GM21528 (cell line): ENCODE results near the gene RHBG.

Experiments used
- ATAC-seq: cut with Tn5 transposase; IDR thresholded peaks from one replicate; pipeline ENCODE4 v1.9.1; 2021; ENCODE audit warnings: mild to moderate bottlenecking, moderate library complexity; ENCODE audit not compliant: unreplicated experiment, low FRiP score

Gene RHBG

DNA sequence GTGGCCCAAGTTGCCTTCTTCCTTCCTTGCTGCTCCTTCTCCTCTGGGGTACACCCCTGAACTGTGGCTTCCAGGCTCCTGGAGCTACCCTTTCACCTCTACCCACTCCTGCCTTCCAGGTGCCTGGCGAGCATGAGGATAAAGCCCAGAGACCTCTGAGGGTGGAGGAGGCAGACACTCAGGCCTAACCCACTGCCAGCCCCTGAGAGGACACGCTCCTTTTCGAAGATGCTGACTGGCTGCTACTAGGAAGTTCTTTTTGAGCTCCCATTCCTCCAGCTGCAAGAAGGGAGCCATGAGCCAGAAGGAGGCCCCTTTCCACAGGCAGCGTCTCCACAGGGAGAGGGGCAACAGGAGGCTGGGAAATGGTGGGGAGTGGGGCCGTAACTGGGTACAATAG lies 15.6 kb downstream of the RHBG start:
- ATAC-seq, result no peak

DNA sequence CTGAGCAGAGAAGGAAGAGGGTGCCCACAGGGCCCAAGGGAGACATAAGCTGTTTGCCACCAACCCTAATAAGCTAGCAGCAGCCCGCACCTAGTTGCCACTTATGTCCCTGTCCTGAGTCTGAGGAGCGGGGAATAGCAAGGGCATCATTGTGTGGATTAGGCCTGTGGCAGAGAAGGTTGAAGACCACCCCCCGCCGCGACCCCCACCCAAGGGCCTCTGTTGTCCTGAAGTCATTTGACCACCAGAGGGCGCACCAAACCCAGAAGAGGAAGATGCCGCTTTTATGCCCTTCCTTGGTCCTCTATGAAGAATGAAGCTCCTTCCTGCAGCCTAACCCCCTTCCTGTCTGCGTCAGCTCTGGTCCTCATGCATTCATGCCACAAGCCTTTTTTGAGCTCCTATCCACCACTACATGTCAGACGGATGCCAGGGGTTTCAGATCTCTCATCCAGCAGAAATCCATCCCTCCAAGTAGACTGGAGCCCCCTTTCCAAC lies 16.6 kb downstream of the RHBG start:
- no peak for ATAC-seq

DNA sequence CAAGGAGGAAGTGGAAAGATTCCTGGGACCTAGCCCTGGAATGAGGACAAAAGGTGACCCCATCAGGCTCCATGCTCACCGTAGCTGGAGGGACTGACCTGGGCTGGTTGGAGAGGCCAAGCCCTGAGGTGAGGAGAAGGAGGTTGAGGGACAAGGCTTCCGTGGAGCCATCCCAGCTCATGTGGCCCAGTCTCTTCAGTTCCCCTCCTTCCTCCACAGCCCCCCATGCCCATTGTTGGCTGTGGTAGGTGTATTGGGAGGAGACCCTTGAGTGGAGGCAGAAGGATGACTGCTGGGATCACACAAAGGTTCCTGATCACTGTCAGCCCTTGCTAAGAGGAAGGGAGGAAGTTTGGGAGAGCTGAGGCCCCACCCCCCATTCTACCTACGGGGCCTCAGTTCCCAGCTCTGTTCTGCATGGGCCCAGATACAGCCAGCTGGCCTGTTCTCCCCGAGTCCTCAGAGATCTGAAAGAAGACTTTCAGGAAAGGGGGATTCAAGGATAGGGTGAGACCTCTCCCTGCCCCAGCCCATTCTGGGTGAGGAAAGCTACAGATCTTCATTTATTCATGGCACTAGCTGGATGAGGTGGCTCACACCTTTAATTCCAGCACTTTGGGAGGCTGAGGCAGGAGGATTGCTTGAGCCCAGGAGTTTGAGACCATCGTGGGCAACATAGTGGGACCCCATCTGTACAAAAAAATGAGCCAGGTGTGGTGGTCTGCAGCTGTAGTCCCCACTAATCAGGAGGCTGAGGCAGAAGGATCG lies 17.3 kb downstream of the RHBG start:
- ATAC-seq, result no peak

GRCh38 chr1:156386949-156387869 lies 18.2 kb downstream of the RHBG start:
- ATAC-seq, result no peak

GRCh38 chr1:156387870-156388173 lies 18.8 kb downstream of the RHBG start:
- no peak for ATAC-seq

GRCh38 chr1:156388174-156389137 lies 19.4 kb downstream of the RHBG start:
- ATAC-seq, result no peak

- ATAC-seq, result no peak
These were observed 20.3 kb downstream of the RHBG start for GRCh38 chr1:156389311-156389710.

DNA sequence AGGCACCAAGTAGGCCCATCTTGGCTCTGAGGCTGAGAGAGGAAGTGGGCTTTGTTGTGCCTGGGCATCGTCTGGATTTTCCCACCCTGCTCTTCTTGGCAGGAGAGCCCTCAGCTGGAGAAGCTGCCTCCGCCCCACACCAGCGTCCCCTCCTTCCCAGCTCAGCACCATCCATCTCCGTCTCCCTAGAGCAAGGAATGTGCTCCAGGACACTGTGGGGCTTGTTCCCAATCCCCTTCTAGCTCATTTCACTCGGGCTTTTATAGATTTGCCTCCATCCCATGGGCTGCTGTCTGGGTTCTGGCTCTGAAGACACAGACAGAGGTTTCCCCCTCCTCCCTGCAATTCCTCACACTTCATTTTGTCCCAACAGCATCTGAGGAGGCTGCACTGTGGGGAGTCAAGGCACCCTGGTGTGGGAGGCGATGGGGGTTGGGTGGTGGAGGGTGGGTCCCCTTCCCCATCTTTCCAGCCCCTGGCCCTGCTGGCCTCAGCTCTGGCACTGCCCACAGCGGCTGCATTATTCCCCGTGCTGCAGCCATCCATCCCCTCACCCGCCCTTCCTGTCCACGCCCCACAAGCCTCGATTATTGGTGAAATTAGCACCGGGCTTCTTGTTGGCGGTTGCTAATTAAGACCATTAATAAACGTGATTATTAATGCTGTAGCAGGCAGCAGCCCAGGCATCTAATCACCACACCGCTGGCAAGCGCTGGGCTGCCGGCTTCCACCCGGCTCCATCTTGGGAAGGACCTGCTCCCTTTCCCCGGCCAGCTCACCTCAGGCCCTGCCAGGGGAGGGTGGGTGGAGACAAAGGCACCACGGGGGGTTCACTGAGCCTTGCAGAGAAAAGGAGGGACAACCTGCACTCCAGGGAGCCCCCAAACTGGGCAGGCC lies 21.7 kb downstream of the RHBG start:
- no peak for ATAC-seq

DNA sequence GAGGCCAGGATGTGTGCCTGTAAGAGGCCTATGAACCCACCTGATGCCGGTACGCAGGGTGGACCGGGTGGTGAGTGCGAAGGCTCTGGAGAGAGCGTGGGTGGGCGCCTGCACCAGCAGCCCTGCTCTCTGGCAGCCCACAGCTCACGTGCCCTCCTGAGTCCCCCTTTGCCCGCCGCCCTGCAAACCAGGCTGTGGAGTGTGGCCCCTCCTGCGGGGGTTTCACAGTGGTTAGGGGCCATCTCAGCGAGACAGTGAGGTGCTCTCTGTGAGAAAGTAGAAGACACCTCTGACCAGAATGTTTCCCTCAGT lies 22.3 kb downstream of the RHBG start:
- no peak for ATAC-seq

- no peak for ATAC-seq
These were observed 22.7 kb downstream of the RHBG start for GRCh38 chr1:156391701-156392100.

DNA sequence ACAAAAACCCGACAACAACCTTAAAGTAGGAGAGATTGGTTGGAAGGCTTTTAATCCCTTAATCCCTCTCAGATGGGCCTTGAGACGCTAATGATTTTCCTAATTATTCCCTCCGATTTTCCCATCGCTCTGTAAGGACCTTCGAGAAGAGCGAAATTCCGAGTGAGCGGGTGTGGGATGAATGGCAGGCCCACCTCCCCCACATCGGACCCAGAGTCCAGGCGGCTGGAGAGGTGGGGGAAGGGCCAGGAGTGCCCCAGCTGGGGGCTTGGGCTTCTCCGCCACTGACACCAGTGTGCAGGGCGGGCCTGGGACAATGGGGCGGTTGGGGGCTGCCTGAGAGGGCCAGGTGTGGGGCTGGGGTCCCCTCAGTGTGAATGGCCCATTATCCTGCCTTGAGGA lies 23.4 kb downstream of the RHBG start:
- no peak for ATAC-seq

DNA sequence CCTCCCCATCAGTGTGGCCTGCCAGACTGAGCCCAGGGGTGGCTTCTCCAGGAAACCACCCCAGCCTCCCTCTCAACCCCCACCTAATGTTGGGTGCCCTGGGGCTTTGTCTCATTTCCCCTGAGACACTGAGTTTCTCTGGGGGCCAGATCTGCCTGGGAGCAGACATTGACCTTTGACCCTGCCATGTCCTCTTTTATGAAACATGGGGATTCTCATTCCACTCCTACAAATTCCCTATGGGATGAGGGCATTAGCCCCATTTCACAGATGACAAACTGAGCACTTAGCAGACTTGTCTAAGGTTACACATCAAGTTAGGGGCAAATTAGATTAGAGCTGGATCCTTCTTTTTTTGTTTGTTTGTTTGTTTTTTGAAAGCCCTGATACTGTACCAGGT lies 24.1 kb downstream of the RHBG start:
- ATAC-seq, result no peak

- ATAC-seq, result no peak
These were observed 25.1 kb downstream of the RHBG start for GRCh38 chr1:156394082-156394481.

- ATAC-seq, result no peak
These were observed 25.9 kb downstream of the RHBG start for GRCh38 chr1:156394835-156395461.

DNA sequence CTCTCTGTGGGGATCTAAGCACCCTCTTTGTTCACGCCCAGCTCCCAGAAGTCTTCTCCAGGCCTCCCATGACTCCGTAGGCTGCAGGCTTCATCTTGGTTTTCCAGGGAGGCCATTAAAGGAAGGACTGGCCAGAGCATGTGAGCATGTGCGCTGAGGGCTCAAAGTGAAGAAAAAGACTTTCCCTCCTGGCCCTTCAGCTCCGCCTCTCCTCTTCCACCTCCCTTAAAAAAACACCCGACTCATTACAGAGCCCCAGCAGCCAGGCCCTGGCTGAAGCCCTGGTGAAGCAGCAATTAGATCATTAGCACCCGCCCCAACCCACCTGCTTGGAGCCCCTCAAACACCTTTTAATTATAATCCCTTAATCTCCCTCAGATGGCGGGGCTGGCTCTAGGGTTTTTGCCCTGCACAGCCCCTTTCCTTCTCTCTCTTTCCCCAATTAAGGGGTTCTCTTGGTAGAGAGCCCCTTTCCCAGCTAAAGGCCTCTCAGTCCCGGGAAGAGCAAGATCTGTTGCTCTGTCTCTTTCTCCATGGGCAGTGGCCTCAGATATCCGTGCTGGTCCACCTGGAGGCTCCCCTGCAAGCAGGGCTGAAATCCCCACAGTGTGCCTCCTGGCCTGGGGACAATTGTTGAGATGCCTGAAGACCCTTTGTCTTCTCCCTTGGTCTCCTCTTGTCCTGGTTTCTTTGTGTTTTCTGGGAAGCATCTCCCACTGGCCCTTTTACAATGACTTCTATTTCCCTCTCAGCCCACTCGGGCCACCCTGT lies 30.5 kb downstream of the RHBG start:
- no peak for ATAC-seq

GRCh38 chr1:156400191-156400935 lies 31.4 kb downstream of the RHBG start:
- no peak for ATAC-seq

- no peak for ATAC-seq
These were observed 32.1 kb downstream of the RHBG start for GRCh38 chr1:156401041-156401574.

DNA sequence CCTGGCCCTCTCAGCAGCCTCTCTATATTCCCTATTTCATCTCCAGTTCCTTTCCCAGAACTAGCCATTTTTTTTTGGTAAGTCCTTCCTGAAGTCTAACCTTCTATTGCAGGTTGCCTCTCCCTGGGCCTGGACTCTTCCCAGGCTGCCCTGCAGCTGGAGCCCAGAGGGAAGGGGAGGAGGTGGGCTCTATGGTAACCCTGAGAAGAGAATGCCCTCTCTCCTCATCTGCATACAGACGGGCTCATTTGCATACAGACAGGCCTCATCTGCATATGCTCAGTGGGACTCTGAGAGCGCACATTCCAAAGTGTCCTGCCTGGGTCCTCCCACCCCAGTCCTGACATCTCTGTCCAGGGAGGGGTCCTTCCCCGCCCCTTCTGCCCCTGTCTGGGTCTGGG lies 32.7 kb downstream of the RHBG start:
- ATAC-seq, result no peak
